AG20443 (cell line): ENCODE results near the gene UTP11.

Source experiments
- DNase-seq: peaks from one replicate; pipeline ENCODE4 v3.0.0; 2012; ENCODE audit warnings: low spot score, mixed read lengths

Gene UTP11

DNA sequence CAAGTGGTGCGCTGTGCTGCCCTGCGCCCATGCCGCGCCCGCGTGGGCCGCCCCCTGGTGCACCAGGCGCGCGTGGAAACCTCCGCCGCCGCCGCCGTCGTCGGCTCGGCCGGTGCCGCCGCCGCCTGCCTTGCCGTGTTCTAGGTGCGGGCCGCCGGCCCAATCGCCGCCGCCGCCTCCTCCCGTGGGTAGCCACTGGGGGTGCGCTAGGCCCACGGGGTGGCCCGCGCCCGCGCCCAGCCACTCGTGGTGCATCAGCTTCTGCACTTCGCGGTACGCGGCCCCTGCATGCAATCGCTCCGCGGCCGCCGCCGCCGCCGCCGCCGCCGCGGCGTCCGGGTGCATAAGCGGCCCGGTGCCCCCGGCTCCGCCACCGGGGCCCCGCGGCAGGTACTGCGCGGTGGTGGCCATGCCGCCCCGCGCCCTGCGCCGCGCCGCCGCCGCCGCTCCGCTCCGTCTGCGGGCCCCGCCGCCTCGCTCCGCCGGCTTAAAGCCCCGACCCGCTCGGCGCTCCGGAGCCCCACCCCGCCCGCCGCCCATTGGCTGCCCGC lies 33.9 kb downstream of the UTP11 start, which contains the start of gene POU3F1:
Gene POU3F1 (minus strand): TSS at position 461 of the 551 bp plus-strand sequence. CDS start 50 bp downstream, at position 411.
- DNase-seq, result no peak

DNA sequence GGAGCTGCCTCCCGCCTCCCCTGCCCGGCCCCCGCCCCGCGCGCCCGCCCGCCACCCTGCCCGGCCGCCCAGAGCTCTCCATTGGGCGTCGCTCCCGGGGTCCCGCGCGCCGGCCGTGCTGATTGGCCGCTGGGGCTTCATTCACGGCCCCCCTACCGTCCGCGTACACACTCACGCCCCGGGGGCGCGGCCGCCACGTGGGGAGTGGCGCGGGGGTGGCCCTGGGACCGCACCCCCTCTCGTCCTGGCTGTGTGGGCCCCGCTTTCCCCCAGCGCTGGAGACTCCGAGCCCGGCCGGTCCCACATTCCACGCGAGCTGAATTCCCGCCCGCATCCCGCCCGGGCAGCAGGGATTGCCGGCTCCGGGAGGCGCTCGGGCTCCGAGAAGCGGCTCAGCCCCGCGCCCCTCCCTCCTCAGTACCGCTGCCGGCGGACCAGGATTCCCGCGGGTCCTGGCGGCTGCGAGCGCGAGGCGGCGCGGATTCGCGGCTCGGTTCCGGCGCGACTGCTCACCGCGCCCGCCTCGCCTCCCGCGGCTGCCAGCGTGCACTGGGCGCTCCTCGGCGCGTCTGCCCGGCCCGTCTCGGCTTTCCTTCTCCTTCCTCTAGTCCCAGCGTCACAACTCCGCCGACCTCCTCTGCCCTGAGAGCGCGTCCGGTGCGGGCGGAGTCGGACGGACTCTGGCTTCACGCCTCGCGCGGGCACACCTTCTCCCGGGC lies 34.5 kb downstream of the UTP11 start:
- peak; percentile 94 for DNase-seq

DNA sequence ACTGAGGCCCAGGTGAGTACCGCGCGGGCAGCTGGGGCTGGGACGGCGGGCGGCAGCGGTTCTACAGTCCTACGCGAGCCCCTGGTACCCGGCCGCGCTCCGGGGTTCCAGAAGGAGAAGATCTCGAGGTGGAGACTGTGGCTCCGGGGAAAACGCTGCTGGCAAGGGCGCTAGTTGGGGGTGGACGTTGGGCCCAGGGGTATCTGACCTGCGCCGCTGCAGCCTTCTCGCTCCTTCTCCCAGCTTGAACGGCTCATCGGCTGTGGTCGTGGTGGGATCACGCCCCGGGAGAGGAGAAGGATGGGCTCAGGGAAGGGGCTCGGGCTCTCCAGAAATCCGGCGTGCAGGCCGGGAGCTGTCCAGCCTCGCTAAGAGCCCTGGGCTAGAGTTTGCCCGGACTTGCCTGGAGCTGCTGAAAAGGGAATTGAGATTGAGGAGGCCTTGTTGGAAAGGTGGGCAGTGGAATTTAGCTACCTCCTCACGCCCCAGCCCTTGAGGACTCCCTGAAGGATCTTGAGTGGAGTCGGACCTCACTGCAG lies 35.1 kb downstream of the UTP11 start:
- peak; percentile 70 for DNase-seq

DNA sequence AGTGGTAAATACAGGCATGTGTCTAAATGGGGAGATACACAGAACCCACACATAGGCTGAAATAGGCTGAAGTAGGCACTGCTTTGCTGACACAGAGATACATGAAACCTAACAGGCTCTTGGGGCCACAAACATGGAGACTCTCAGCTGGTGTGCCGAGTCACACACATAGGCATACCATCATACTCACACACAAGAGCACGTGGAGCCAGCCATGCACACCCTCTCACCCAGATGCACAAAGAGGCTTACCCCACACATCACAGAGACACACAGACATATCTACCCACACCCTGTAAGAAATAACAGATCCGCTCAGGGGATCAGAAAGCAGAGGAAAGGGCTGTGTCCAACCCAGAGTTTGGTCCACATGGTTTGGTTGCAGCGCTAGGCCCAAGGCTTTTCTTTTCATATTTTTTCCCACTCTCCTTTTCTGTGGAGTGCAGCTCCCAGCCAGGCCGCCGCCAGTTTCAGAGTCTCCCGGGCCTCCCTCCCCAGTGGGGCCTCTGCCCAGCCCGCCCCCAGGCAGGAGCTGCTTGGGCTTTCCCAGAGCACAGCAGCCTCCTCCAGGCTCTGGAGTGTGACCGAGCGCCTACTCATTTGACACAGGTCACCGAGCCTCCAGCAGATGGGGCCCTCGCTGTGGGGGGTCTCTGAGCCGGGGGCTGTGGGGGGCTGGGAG lies 38.0 kb downstream of the UTP11 start:
- no peak for DNase-seq

DNA sequence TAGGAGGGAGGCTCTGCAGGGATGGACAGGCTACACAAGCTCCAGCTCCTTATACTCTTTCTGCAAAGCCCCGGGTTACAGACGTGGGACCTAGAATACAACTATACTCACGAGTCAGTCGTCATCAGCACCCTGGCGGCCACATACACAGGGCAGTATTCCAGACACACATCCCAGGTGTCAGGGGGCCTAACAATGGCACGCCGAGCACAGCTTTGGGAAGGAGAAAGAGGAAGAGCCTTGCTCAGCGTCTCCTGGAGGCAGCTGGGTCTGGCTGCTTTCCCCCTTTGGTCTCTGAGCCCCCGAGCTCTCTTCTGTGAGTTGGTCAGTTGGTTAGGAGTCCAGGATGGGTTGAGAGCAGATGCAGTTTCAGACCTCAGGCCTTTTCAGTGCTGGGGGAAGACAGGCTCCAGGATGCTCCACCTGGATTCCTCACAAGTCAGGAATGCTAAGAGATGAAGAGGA lies 38.6 kb downstream of the UTP11 start:
- no peak for DNase-seq

DNA sequence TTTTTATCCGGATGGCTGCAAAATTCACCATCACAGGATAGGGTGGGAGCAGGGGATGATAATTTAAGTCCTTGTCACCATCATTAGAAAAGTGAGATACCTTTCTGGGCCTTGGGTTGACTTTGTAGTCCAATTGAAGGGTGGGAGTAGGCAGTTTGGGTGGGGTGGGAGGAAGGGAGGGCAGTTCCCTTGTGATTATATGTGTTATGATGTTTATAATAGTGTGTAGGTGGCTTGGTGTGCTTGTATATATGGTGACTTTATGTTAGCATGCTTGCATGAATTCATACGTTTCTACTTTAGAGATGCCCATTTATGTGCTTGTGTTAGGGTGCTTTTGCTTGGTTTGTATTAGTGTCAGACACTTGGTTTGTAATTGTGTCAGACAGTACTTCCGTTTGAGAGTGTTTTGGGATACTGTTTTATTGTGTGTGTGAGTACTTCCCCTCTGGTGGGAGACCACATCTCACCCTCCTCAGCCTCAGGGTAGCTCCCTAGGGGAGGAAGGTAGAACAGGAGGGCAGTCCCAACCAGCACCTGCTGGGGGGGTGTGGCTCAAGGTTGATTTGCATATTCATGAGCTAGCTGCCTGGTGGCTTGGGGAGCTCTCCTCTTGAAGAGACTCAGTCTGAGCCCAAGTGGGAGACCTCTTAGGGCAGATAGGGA lies 40.3 kb downstream of the UTP11 start:
- DNase-seq, result no peak

DNA sequence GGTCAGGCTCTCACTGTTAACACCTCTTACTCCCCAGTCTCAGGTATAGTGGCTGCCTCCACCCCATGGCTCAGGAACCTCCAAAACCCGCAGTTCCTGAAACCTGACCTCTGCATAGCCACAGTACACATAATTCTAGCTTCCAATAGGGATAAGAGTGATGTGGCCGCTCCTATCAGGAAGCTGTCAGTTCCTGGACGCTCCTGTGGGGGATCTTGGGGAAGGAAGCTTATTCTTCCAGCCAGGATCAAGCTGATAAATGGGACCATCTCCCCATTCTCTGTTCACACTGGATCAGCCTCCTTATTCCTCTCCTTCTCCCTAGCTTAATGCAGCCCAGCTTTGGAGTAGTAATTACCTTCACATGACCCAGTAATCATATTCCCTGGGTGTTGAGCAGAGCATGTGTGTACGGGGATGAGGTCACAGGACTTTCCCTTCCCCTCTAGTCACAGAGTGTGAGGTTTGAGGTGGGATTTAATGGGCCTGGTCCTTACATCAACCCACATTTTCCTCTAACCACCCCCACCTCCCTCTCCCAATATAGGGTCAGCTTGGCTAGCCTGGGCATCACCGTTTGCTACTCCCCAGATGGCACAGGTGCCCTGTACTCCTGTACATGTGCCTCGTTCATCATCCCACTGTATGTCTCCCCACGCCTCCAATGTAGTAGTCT lies 41.0 kb downstream of the UTP11 start:
- no peak for DNase-seq

DNA sequence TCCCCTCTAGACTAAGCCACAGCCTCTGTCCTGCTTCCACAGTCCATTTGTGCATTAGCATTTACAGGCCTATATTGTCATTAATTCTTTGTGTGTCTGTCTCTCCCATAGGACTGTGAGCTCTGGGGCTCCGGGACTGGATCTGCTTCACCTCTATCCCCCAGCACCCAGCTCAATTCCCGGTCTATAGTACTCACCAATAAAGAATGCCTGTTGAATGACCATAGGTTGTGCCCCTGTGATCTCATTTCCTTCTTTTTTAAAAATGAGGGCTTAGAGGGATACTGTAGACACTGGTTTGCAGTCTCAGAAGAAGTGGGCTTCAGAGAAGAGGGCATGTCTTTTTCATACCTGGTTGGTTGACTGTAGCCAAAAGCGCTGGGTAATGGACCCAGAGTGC lies 42.9 kb downstream of the UTP11 start:
- no peak for DNase-seq

DNA sequence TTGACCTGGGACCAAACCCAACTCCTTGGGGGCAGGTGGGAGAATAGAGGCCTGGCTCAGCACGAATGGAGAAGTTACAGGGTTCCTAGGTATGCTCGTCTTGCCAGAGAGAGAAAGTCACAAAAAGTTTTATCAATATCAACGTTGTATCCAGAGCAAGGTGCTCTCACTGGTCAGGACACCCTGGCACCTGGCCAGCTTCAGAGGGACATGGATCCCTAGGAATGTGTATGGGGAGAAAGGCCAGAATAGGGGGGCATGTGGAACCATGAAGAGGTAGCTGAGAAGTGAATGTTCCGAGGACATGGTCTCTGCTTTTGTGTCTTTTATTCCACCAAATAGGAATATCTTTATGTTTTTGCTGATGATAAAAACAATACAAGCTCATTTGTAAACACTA lies 43.4 kb downstream of the UTP11 start:
- DNase-seq, result no peak

DNA sequence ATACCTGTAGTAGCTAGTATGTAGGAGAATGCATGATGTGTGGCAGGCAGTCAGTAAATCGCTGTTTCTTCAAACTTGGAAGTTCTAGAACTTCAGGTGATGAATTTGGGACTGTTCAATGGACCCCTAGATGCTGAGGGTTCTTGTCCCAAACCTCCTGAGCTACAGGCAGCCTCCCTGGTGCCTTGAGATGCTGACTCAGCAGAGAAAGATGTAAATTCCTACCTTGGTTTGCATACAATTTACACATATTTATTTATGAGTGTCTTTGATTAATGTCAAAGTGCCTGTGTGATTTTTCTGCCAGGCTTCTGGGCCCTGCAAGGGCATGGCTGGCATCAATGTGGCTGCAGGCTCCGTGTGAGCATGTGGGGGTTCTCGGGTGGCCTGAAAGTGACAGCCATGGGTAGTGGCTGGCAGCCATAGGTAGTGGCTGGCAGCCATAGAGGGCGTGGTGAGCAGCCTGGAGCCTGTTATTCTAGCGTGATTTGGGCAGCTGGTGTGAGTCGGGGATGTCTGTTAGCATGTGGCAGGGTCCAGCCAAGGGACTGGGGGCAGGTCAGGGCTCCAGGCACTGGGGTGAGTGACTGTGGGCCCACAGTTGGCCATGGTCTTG lies 47.2 kb downstream of the UTP11 start:
- no peak for DNase-seq

DNA sequence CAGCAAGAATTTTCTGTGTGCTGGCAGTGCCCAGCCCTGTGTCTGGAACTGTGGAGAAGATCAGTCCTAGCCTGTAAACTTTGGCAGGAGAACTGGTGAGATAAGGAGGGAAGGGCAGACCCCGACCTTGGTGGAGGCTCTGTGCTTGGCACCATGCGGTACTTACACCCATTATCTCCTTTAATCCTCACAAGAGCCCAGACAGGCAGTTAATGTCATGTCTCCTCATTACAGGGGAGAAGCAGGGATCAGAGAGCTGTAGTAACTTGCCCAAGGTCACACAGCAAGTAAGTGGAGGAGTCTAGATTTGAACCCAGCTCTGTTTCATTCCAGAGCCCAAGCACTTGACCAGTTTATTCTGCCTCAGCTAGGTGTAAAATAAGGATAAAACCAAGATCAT lies 48.0 kb downstream of the UTP11 start:
- no peak for DNase-seq

DNA sequence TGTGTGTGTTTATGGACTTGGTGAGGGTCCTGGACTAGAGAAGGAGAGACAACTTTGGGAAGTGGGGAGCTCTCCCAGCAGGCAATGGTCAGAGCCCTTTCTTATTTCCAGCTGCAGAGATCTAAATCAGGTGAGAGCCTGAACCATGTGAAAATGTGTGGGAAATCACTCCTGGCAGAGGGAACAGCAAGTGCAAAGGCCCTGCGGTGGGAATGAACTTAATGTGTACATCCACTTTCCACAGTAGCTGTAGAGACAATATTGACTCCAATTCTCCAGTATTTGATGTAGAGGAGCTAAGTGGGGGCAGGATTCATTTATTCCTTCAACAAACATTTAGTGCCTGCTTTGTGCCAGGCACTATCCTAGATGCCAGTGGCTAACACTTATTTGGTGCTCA lies 48.8 kb downstream of the UTP11 start:
- DNase-seq, result no peak

DNA sequence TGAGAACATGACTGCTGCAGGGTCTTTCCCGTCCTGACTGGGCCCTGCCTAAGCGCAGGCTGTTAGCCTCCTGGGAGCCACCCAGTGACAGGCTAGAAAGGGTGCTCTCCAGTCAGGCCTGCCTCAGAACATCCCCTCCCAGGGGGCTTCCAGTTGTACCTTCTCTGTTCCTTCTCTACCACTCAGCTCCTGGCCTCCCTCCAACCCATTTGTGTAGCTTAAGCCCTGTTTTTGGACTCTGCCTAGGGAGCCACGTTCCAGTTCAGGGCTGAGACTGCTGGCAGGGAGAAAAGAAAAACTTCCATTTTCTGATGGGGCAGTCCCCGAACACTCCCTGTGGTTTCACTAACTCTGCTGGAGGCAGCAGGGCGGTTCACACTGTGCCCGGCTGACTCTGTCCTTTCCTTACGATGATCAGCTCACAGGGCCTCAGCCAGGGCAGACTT lies 49.4 kb downstream of the UTP11 start:
- no peak for DNase-seq

DNA sequence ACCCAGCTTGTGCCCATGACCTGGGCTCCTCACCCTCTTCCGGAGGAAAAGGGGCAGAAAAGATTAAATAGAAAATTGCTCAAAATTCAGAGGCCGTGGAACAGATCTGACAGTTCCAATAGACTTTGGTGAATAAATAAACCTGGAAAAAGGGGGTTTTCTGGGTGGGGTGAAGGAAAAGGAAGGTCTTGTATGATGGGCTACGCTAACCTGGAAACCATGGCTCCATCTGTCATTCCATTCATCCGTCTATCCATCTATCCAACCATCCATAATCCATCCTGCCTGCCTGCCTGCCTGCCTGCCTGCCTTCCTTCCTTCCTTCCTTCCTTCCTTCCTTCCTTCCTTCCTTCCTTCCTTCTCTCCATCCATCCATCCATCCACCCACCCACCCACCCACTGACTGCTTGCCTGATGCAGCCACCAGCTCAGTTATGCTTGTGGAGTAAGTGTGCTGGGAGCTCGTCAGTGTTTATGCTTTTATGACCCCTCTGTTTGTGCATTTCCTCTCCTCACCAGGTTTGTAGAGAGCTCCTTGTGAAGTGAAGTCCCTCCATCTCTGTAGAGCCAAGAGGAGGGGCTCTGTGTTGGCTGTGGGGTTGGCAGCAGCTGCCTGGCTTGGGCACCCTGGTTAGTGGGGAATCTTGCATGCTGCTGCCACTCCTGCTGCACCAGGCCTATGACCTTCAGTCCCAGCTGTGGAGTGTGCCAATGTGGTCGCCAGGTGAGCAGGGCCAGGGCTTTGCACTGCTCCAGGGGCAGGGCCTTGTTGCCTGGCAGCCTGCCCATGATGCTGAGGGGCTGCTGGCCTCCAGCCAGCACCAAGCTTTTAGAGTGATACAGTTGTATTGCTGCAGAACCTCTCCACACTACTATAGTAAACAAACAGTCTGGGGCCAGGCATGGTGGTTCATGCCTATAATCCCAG lies 50.1 kb downstream of the UTP11 start:
- no peak for DNase-seq

DNA sequence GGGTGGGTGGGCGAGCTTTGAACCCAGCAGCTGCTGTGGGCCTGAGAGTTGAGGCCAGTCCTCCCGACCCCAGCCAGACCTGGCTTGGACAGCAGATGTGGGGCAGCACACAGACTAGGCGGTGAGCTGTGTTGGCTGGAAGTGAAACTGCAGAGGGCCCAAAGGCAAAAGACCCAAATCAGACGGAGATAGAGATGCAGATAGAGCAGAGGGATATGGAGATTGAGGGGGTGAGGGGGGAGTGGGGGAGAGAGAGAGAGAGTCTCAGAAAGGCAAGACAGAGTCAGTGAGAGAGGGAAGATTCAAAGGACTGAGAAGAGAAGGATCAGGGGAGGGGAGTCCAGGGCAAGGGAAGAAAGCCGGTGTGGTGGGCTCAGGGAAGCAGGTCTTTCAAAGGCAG lies 51.1 kb downstream of the UTP11 start:
- no peak for DNase-seq

DNA sequence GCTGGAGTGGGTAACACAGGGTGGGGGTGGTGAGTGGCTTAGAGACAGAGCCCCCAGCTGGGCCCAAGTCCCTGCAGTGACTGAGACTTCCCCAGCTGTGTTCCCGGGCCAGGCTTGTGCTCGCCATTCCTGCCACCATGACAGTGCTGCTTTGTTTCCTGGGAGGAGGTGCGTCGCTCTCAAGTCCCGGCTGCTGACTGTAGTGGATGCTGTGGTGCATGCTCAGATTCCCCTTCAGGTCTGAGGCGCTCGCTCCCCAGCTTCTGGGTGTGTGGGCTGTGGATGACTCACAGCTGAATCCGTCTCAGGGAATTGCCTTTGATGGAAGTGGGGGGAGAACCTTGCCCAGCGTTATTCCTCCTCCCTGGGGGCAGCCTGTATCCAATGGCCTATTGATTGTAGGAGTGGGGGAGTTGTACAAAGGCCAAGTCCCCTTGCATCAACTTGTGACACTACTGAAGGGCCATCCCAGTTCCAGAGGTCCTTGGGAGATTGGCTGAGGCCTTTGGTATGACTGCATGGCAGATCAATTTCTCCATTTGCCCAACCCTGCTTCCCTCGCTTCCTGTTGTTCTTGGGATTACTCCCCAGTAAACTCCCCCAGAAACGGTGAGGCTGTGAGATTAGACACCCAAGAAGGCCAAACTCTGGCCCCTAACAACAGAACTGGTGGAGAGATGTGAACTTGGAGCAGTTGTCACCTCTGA lies 51.8 kb downstream of the UTP11 start:
- peak; percentile 68 for DNase-seq

DNA sequence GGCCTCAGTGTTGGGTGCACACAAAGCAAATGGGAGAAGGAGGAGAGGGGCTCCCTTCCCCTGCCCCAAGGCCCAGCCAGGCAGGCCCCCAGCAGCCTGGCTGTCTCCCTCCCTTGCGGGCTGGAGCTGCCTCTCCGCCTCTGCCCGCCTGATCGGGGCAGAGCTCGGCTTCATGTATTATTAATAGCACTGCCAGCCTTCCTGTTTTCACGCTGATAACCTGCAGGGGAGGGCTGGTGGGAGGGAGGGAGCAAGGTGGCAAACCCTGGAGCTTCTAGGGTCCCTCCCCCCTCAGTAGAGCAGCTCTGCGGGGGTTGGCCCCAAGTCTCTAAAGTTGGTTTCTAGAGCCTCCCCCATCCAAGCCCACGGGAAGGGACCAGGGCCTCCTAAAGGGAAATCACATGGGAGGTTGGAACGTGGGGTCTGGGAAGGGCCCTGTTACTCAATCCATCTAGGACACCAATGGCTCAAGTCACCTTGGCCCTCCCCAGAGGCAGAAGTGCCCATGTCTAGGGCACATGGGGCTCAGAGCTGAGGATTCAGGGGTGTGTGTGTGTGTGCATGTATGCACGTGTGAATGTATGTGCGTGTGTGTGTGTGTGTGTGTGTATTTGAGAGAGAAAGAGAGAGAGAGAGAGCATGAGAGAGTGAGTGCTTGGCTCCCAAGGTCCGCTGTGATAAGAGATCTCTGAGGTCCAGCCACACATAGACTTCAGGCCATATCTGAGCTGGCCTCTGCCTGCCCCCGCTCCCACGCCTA lies 55.9 kb downstream of the UTP11 start:
- DNase-seq, result no peak

DNA sequence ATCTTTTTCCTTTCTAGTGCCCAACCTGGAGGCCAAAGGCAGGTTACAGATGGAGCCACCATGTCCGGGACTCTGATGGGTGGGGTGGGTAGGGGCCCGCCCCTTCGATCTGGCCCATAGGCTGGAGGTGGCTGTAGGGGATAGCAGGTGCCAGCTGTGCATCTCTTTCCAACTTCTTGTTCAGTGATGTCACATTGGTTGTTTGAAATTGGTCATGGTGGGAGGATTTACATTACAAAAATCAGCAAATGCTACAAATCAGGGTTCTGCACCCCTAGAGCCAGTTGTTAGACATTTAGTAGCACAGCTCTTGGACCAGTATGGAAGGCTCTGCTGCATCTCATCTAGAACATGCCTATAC lies 56.4 kb downstream of the UTP11 start:
- DNase-seq, result no peak
